ENCODE measurements around the gene AP2M1. TPM values are rescaled to one million over a fixed set of nuclear protein-coding genes. Genes with fewer than 3 reads are reported as not detected.
A peak's percentile ranks its signal among the peaks of the same experiment; 100 is the strongest.

Gene AP2M1
- total and polyA plus RNA-seq, 2 donors (not counting 3 experiments of a cell fraction or from before 2014, with no cell fraction given) = 431 to 602 TPM

- H3K4me2 ChIP-seq (ENCODE audit: insufficient read depth, low read length) = peak overlapping the region; percentile 33
- peak overlapping the region; percentile 3 for H2AFZ ChIP-seq (ENCODE audit: low read depth, low read length)
- peak overlapping the region; percentile 48 for H3K9ac ChIP-seq (replicated peaks; ENCODE audit: extremely low read depth, insufficient read depth, low read length)
- BruUV-seq (replicated peaks) = TSS peak; percentile 94
- no peaks in the 10 kb centered on the region for H3K9me1 ChIP-seq (replicated peaks; ENCODE audit: control insufficient read depth, extremely low read depth, insufficient read depth, low read length)
- FAIRE-seq = peak; percentile 99
- H3K27me3 ChIP-seq (ENCODE audit: control insufficient read depth in 2 of 2, insufficient read depth in 2 of 2, low read length in 2 of 2) = no peaks in the 10 kb centered on the region
- H3K9me3 ChIP-seq (replicated peaks; ENCODE audit: control insufficient read depth, insufficient read depth, low read length) = no peaks in the 10 kb centered on the region
- DNase-seq (ENCODE audit: low read depth, low spot score) = peak; percentile 99
- ChIA-PET POLR2A (interaction anchor here (1.0 to 1.2 kb wide), 2 partner anchors 9 to 12 kb away, joined by 5 read pairs; no protein-coding TSS in a partner anchor), CTCF (interaction anchor here (0.6 to 3.7 kb wide), 8 partner anchors 9 to 290 kb away, joined by 3 to 25 read pairs (median 7); partner anchors contain the start of genes DVL3 and EEF1AKMT4)
- peaks cover 14% of the 10 kb centered on the region for H3K4me1 ChIP-seq (ENCODE audit: control insufficient read depth, extremely low read depth, insufficient read depth, low read length)
- peak overlapping the region; percentile 5 to 92 (median 54) for H3K4me3 ChIP-seq (replicated peaks in 1 of 3; ENCODE audit: insufficient read depth in 1 of 3, low read depth in 1 of 3, low read length in 3 of 3)
- intact Hi-C loops (cut with micrococcal nuclease) = loop anchor here (1.0 to 5.0 kb wide), 7 partner anchors 9 to 291 kb away; partner anchors contain the start of genes EIF2B5 and VWA5B2
- H4K20me1 ChIP-seq (replicated peaks; ENCODE audit: control insufficient read depth, extremely low read depth, insufficient read depth, low read length) = no peaks in the 10 kb centered on the region
- dilution Hi-C loops (cut with MboI; ENCODE audit: extremely low pct_ligation_motif_present, low sequenced_read_pairs) = no loop called here
- H3K79me2 ChIP-seq (ENCODE audit: control insufficient read depth, insufficient read depth, low read length) = peaks cover 25% of the 10 kb centered on the region
- H3K27ac ChIP-seq (ENCODE audit: insufficient read depth, low read depth, low read length) = peak overlapping the region; percentile 64
- TF ChIP-seq GATA2 (IDR thresholded peaks at IDR 0.05; ENCODE audit: insufficient read depth, insufficient read length, low read depth, low read length) (no peak), POLR2AphosphoS5 (IDR thresholded peaks at IDR 0.05; ENCODE audit: insufficient read depth, low read depth, low read length) (peak; percentile 94), JUN (IDR thresholded peaks at IDR 0.05; ENCODE audit: borderline replicate concordance, insufficient read depth, insufficient read length, low read depth) (no peak), EZH2 (IDR thresholded peaks at IDR 0.05; ENCODE audit: borderline replicate concordance, low read depth, low read length, severe bottlenecking) (no peak), MYC (IDR thresholded peaks at IDR 0.05; ENCODE audit: low read depth, low read length) (peak; percentile 68), CTCF (IDR thresholded peaks at IDR 0.05; ENCODE audit: extremely low read depth in 1 of 2, insufficient read depth in 1 of 2, low read depth in 1 of 2, low read length in 2 of 2) (no peak), POLR2A (IDR thresholded peaks at IDR 0.05; ENCODE audit: low read depth, low read length) (peak; percentile 87), MAX (IDR thresholded peaks at IDR 0.05; ENCODE audit: insufficient read depth, insufficient read length) (peak; percentile 87)
- H3K36me3 ChIP-seq (ENCODE audit: control insufficient read depth in 2 of 2, extremely low read depth in 1 of 2, insufficient read depth in 2 of 2, low read length in 2 of 2) = peaks cover 26 to 53% of the 10 kb centered on the region in 2 experiments
Observed at GRCh38 chr3:184185461-184186183, 11.0 kb downstream of the AP2M1 start.

Measured in endothelial cell of umbilical vein (primary cell).